CD4-positive, alpha-beta T cell (primary cell): ENCODE data around the gene FOSB. TPM values are rescaled to one million over a fixed set of nuclear protein-coding genes. Genes with fewer than 3 reads are reported as not detected.

ENCODE experiments used
- ATAC-seq: fragments of 200-7000 bp; cut with Tn5 transposase; one replicate; pipeline ENCODE4 v1.10.0; 2022; ENCODE audit warnings: mild to moderate bottlenecking; ENCODE audit not compliant: poor library complexity
- CTCF ChIA-PET: fragments of 350-600 bp; sonication (Branson Sonifier 250); formaldehyde crosslinking; loops from one replicate; lab custom pipeline; 2021; ENCODE audit warnings: antibody characterized with exemption, inconsistent platforms; lab: Charles Lee
- POLR2A ChIA-PET: fragments of 350-600 bp; sonication (Branson Sonifier 250); formaldehyde crosslinking; loops from one replicate; lab custom pipeline; 2021; ENCODE audit warnings: antibody characterized with exemption, inconsistent platforms; lab: Charles Lee
- DNase-seq, 14 experiments: peaks; one replicate each; pipeline ENCODE4 v3.0.0-alpha.2; 2013 to 2020; ENCODE audit warnings: mixed read lengths in 2 of 14
- H3K27ac ChIP-seq, 2 donors: one replicate each; pipeline versions ENCODE4 v1.5.1 to v1.7.0; 2013; ENCODE audit warnings: low read length in 2 of 2, low read depth in 1 of 2, mild to moderate bottlenecking in 1 of 2
- H3K27me3 ChIP-seq, 2 experiments: 1 replicate in 1 of 2; 2 replicates in 1 of 2; pipeline versions ENCODE4 v1.6.1 to v1.7.0; 2013; ENCODE audit warnings: low read length in 2 of 2, control low read depth in 1 of 2, mild to moderate bottlenecking in 1 of 2, moderate library complexity in 1 of 2; ENCODE audit not compliant: insufficient read depth in 2 of 2, control insufficient read depth in 1 of 2
- H3K36me3 ChIP-seq: one replicate; pipeline ENCODE4 v1.6.1; 2013; ENCODE audit warnings: low read length, control low read depth; ENCODE audit not compliant: insufficient read depth
- H3K4me1 ChIP-seq: one replicate; pipeline ENCODE4 v1.6.1; 2013; ENCODE audit warnings: low read length, control low read depth; ENCODE audit not compliant: insufficient read depth
- H3K4me3 ChIP-seq: one replicate; pipeline ENCODE4 v1.5.1; 2013; ENCODE audit warnings: mild to moderate bottlenecking, low read length, moderate library complexity
- H3K9me3 ChIP-seq, 2 experiments: 1 replicate in 1 of 2; 2 replicates in 1 of 2; pipeline versions ENCODE4 v1.6.1 to v1.7.0; 2013; ENCODE audit warnings: low read length in 2 of 2, mild to moderate bottlenecking in 2 of 2, control low read depth in 1 of 2, moderate library complexity in 1 of 2; ENCODE audit not compliant: control insufficient read depth in 1 of 2, insufficient read depth in 1 of 2
- H3K27ac Mint-ChIP-seq: one replicate; pipeline ENCODE4 v1.8.0; 2020; ENCODE audit warnings: mixed read lengths
- H3K27me3 Mint-ChIP-seq: one replicate; pipeline ENCODE4 v1.8.0; 2021; ENCODE audit warnings: mixed read lengths
- H3K36me3 Mint-ChIP-seq: one replicate; pipeline ENCODE4 v1.8.0; 2021; ENCODE audit warnings: low read depth, mixed read lengths
- H3K4me1 Mint-ChIP-seq: one replicate; pipeline ENCODE4 v1.8.0; 2021; ENCODE audit warnings: low read depth, mixed read lengths
- H3K4me3 Mint-ChIP-seq: one replicate; pipeline ENCODE4 v1.8.0; 2020; ENCODE audit warnings: mild to moderate bottlenecking, mixed read lengths
- H3K9me3 Mint-ChIP-seq: one replicate; pipeline ENCODE4 v1.8.0; 2020; ENCODE audit warnings: mixed read lengths
- CTCF ChIP-seq: fragments of 200-600 bp; IDR thresholded peaks from one replicate; pipeline ENCODE4 v1.8.0; 2022; ENCODE audit warnings: antibody characterized with exemption, mild to moderate bottlenecking
- intact Hi-C, 2 experiments: fragments of 100-400 bp; cut with DNase I in 1 of 2; cut with micrococcal nuclease in 1 of 2; formaldehyde crosslinking; loops; one replicate each; pipeline versions ENCODE4 v1.15.1 to v1.9.0; 2023 to 2025; cut with DNase I, micrococcal nuclease
- total RNA-seq, 174 experiments: library from RNA in 2 of 174; stranded (reverse) in 2 of 174; gene quantifications; one replicate each; pipeline ENCODE4 v1.2.3 and lab custom pipeline; 2021 to 2026

Gene FOSB
- total RNA-seq, 2 experiments from 2014 or later, result 422 to 424 TPM

GRCh38 chr19:45489216-45489855 lies 21.5 kb downstream of the FOSB start:
- ATAC-seq (no peak), DNase-seq (peak in 1 of 14 experiments; percentile 46)
- no peaks in the 10 kb centered on the region for H3K36me3 Mint-ChIP-seq
- CTCF ChIA-PET, result interaction anchor here (6.0 kb wide), 1 partner anchor 50 kb away, joined by 88 read pairs; no protein-coding TSS in a partner anchor
- H3K9me3 Mint-ChIP-seq, result no peaks in the 10 kb centered on the region
- no peak overlapping the region for H3K4me3 ChIP-seq
- peaks cover 0 to 7% of the 10 kb centered on the region in 2 experiments for H3K9me3 ChIP-seq
- no peak overlapping the region for H3K4me3 Mint-ChIP-seq
- POLR2A ChIA-PET, result interaction anchor here (0.6 kb wide), 1 partner anchor 49 kb away, joined by 4 read pairs; no protein-coding TSS in a partner anchor
- H3K27ac ChIP-seq, result no peak overlapping the region
- H3K27ac Mint-ChIP-seq, result no peak overlapping the region
- H3K4me1 Mint-ChIP-seq, result peaks cover 14% of the 10 kb centered on the region
- H3K27me3 ChIP-seq, result peaks cover 14 to 18% of the 10 kb centered on the region in 2 experiments
- no peak for TF ChIP-seq CTCF
- H3K4me1 ChIP-seq, result peaks cover 33% of the 10 kb centered on the region
- intact Hi-C loops, result no loop called here
- H3K27me3 Mint-ChIP-seq, result peaks cover 33% of the 10 kb centered on the region
- no peaks in the 10 kb centered on the region for H3K36me3 ChIP-seq

- Histone ChIP-seq H3K27ac (no peak overlapping the region), H3K36me3 (no peaks in the 10 kb centered on the region), H3K27me3 (peaks cover 23 to 25% of the 10 kb centered on the region in 2 experiments), H3K4me3 (no peak overlapping the region), H3K9me3 (peaks cover 0 to 7% of the 10 kb centered on the region in 2 experiments), H3K4me1 (peaks cover 37% of the 10 kb centered on the region)
- Mint-ChIP-seq H3K36me3 (no peaks in the 10 kb centered on the region), H3K9me3 (no peaks in the 10 kb centered on the region), H3K27me3 (peaks cover 41% of the 10 kb centered on the region), H3K4me1 (peaks cover 23% of the 10 kb centered on the region), H3K4me3 (no peak overlapping the region), H3K27ac (no peak overlapping the region)
- ATAC-seq (no peak), DNase-seq (no peak)
- ChIA-PET POLR2A (interaction anchor here (0.6 kb wide), 2 partner anchors 150 to 491 kb away, joined by 3 read pairs; no protein-coding TSS in a partner anchor), CTCF (interaction anchor here (2.1 kb wide), 1 partner anchor 13 kb away, joined by 4 read pairs; no protein-coding TSS in a partner anchor)
- TF ChIP-seq CTCF, result no peak
- intact Hi-C loops, result no loop called here
Measured at GRCh38 chr19:45492137-45492626, 24.4 kb downstream of the FOSB start.

GRCh38 chr19:45492627-45493470 lies 25.1 kb downstream of the FOSB start:
- intact Hi-C loops, result loop anchor here (1.0 kb wide), 2 partner anchors 65 to 150 kb away; no protein-coding TSS in a partner anchor
- Mint-ChIP-seq H3K4me3 (peak overlapping the region; percentile 48), H3K27me3 (peaks cover 41% of the 10 kb centered on the region), H3K9me3 (no peaks in the 10 kb centered on the region), H3K27ac (no peak overlapping the region), H3K4me1 (peaks cover 30% of the 10 kb centered on the region), H3K36me3 (no peaks in the 10 kb centered on the region)
- Histone ChIP-seq H3K27ac (no peak overlapping the region), H3K4me1 (peaks cover 44% of the 10 kb centered on the region), H3K9me3 (peaks cover 0 to 7% of the 10 kb centered on the region in 2 experiments), H3K4me3 (no peak overlapping the region), H3K27me3 (peaks cover 23 to 25% of the 10 kb centered on the region in 2 experiments), H3K36me3 (no peaks in the 10 kb centered on the region)
- peak in 1 of 14 experiments; percentile 49 for DNase-seq
- TF ChIP-seq CTCF, result no peak
- POLR2A ChIA-PET, result interaction anchor here (0.6 kb wide), 2 partner anchors 149 to 491 kb away, joined by 3 read pairs; no protein-coding TSS in a partner anchor
- CTCF ChIA-PET, result interaction anchor here (0.6 to 2.1 kb wide), 2 partner anchors 14 to 393 kb away, joined by 3 to 4 read pairs; partner anchors contain the start of gene IRF2BP1
- ATAC-seq, result no peak
